CD4-positive, alpha-beta memory T cell (primary cell): Measurements from ENCODE around the gene NKAIN4. TPM values are rescaled to one million over a fixed set of nuclear protein-coding genes. Genes with fewer than 3 reads are reported as not detected.
A peak's percentile ranks its signal among the peaks of the same experiment; 100 is the strongest.

Experiments used
- CTCF ChIA-PET: fragments of 350-600 bp; sonication (Branson Sonifier 250); formaldehyde crosslinking; loops from one replicate; lab custom pipeline; 2021; ENCODE audit warnings: inconsistent platforms; ENCODE audit not compliant: partially characterized antibody; lab: Charles Lee
- POLR2A ChIA-PET: fragments of 350-600 bp; sonication (Branson Sonifier 250); formaldehyde crosslinking; loops from one replicate; lab custom pipeline; 2021; ENCODE audit not compliant: partially characterized antibody; lab: Charles Lee
- DNase-seq, 5 donors: peaks; one replicate each; pipeline versions ENCODE4 v3.0.0 to v3.0.0-alpha.2; 2020 to 2022; ENCODE audit warnings: mixed read lengths in 1 of 5
- H3K27ac ChIP-seq: one replicate; pipeline ENCODE4 v1.7.0; 2013; ENCODE audit warnings: low read depth, low read length
- H3K27me3 ChIP-seq: 2 replicates; pipeline ENCODE4 v1.7.0; 2013; ENCODE audit warnings: mild to moderate bottlenecking, low read length, moderate library complexity; ENCODE audit not compliant: insufficient read depth
- H3K36me3 ChIP-seq: 2 replicates; pipeline ENCODE4 v1.7.0; 2013; ENCODE audit warnings: mild to moderate bottlenecking, low read length, moderate library complexity; ENCODE audit not compliant: insufficient read depth
- H3K4me1 ChIP-seq: 2 replicates; pipeline ENCODE4 v1.7.0; 2013; ENCODE audit warnings: mild to moderate bottlenecking, low read length, moderate library complexity; ENCODE audit not compliant: insufficient read depth
- H3K4me3 ChIP-seq, 2 donors: one replicate each; pipeline ENCODE4 v1.7.0; 2013; ENCODE audit warnings: low read length in 2 of 2, mild to moderate bottlenecking in 1 of 2
- H3K9me3 ChIP-seq, 2 donors: one replicate each; pipeline ENCODE4 v1.7.0; 2013; ENCODE audit warnings: low read length in 2 of 2, control low read depth in 1 of 2; ENCODE audit not compliant: control insufficient read depth in 1 of 2
- H3K27ac Mint-ChIP-seq, 7 donors: one replicate each; pipeline ENCODE4 v1.8.0; 2020 to 2021; ENCODE audit warnings: mixed read lengths in 7 of 7, mild to moderate bottlenecking in 6 of 7, inconsistent platforms in 3 of 7, moderate library complexity in 3 of 7
- H3K27me3 Mint-ChIP-seq, 2 donors: one replicate each; pipeline ENCODE4 v1.8.0; 2020 to 2021; ENCODE audit warnings: mixed read lengths in 2 of 2
- H3K36me3 Mint-ChIP-seq, 2 donors: one replicate each; pipeline ENCODE4 v1.8.0; 2020 to 2021; ENCODE audit warnings: mixed read lengths in 2 of 2, inconsistent platforms in 1 of 2, mild to moderate bottlenecking in 1 of 2
- H3K4me1 Mint-ChIP-seq, 4 donors: one replicate each; pipeline ENCODE4 v1.8.0; 2020 to 2021; ENCODE audit warnings: mixed read lengths in 4 of 4, mild to moderate bottlenecking in 1 of 4
- H3K4me3 Mint-ChIP-seq, 8 donors: one replicate each; pipeline ENCODE4 v1.8.0; 2020 to 2021; ENCODE audit warnings: mixed read lengths in 8 of 8, mild to moderate bottlenecking in 7 of 8, moderate library complexity in 6 of 8, inconsistent platforms in 3 of 8
- H3K9me3 Mint-ChIP-seq, 8 donors: one replicate each; pipeline ENCODE4 v1.8.0; 2020 to 2021; ENCODE audit warnings: mixed read lengths in 8 of 8, mild to moderate bottlenecking in 5 of 8, inconsistent platforms in 3 of 8, moderate library complexity in 1 of 8
- intact Hi-C: fragments of 100-400 bp; cut with micrococcal nuclease; formaldehyde crosslinking; loops from one replicate; pipeline ENCODE4 v1.15.1; 2023
- polyA plus RNA-seq, 2 donors: library from polyadenylated mRNA; unstranded; fragments of 300-500 nt; fragmentation: Illumina TruSeq; gene quantifications; one replicate each; pipeline ENCODE4 v1.2.3, GENCODE V29; 2021
- total RNA-seq, 2 experiments: library from RNA; stranded (reverse); gene quantifications; one replicate each; pipeline ENCODE4 v1.2.3, GENCODE V29; 2021

NKAIN4 gene
- total and polyA plus RNA-seq, 4 experiments from 2014 or later = not detected

GRCh38 chr20:63236116-63236837 is 18.0 kb downstream of the NKAIN4 start:
- no peak overlapping the region for H3K27ac ChIP-seq
- ChIA-PET POLR2A (no interaction called here), CTCF (interaction anchor here (6.1 kb wide), 1 partner anchor 12 kb away, joined by 33 read pairs; no protein-coding TSS in a partner anchor)
- no peaks in the 10 kb centered on the region for H3K36me3 Mint-ChIP-seq
- peaks cover 7 to 15% of the 10 kb centered on the region in 2 donors for H3K27me3 Mint-ChIP-seq
- H3K4me3 ChIP-seq = no peak overlapping the region
- H3K27ac Mint-ChIP-seq = no peak overlapping the region
- H3K36me3 ChIP-seq = no peaks in the 10 kb centered on the region
- intact Hi-C loops = no loop called here
- H3K27me3 ChIP-seq = no peaks in the 10 kb centered on the region
- no peaks in the 10 kb centered on the region for H3K9me3 ChIP-seq
- H3K9me3 Mint-ChIP-seq = no peaks in the 10 kb centered on the region
- H3K4me3 Mint-ChIP-seq = no peak overlapping the region
- peak in 1 of 5 donors; percentile 19 for DNase-seq
- no peaks in the 10 kb centered on the region for H3K4me1 ChIP-seq
- H3K4me1 Mint-ChIP-seq = peaks cover 0 to 19% (median 0%) of the 10 kb centered on the region in 4 donors

- H3K27ac ChIP-seq = no peak within 1 kb of the TSS
- Mint-ChIP-seq H3K27ac (peak within 1 kb of the TSS in 1 of 7 donors; percentile 62), H3K9me3 (no peaks in the 10 kb centered on the region), H3K4me1 (peaks cover 0 to 19% (median 0%) of the 10 kb centered on the region in 4 donors), H3K27me3 (peaks cover 7 to 21% of the 10 kb centered on the region in 2 donors), H3K36me3 (no peaks in the 10 kb centered on the region), H3K4me3 (peak within 1 kb of the TSS in 1 of 8 donors; percentile 41)
- peak in 1 of 5 donors; percentile 28 for DNase-seq
- H3K4me3 ChIP-seq = no peak within 1 kb of the TSS
- ChIA-PET CTCF (interaction anchor here (6.1 kb wide), 1 partner anchor 11 kb away, joined by 33 read pairs; no protein-coding TSS in a partner anchor), POLR2A (no interaction called here)
- no peaks in the 10 kb centered on the region for H3K4me1 ChIP-seq
- no peaks in the 10 kb centered on the region for H3K9me3 ChIP-seq
- H3K27me3 ChIP-seq = peaks cover 4% of the 10 kb centered on the region
- H3K36me3 ChIP-seq = no peaks in the 10 kb centered on the region
- intact Hi-C loops = no loop called here
These were observed 18.8 kb downstream of the NKAIN4 start, which contains the start of gene BIRC7 for GRCh38 chr20:63235399-63235983. BIRC7 (plus strand) TSS chr20:63235905; CDS start chr20:63236097, 192 bp downstream.

- no peak overlapping the region for H3K4me3 ChIP-seq
- no peaks in the 10 kb centered on the region for H3K36me3 Mint-ChIP-seq
- no peaks in the 10 kb centered on the region for H3K36me3 ChIP-seq
- CTCF ChIA-PET = interaction anchor here (6.1 kb wide), 1 partner anchor 11 kb away, joined by 33 read pairs; no protein-coding TSS in a partner anchor
- peaks cover 0 to 19% (median 0%) of the 10 kb centered on the region in 4 donors for H3K4me1 Mint-ChIP-seq
- peak overlapping the region in 1 of 8 donors; percentile 41 for H3K4me3 Mint-ChIP-seq
- DNase-seq = peak in 1 of 5 donors; percentile 22
- peaks cover 8% of the 10 kb centered on the region for H3K27me3 ChIP-seq
- no peaks in the 10 kb centered on the region for H3K4me1 ChIP-seq
- H3K27ac Mint-ChIP-seq = peak overlapping the region in 1 of 7 donors; percentile 62
- H3K27ac ChIP-seq = no peak overlapping the region
- no peaks in the 10 kb centered on the region for H3K9me3 Mint-ChIP-seq
- intact Hi-C loops = no loop called here
- peaks cover 12 to 26% of the 10 kb centered on the region in 2 donors for H3K27me3 Mint-ChIP-seq
- no peaks in the 10 kb centered on the region for H3K9me3 ChIP-seq
- POLR2A ChIA-PET = no interaction called here
These were observed 19.4 kb downstream of the NKAIN4 start for GRCh38 chr20:63234693-63235398.

GRCh38 chr20:63233924-63234323 is 20.3 kb downstream of the NKAIN4 start:
- H3K4me1 Mint-ChIP-seq = peaks cover 0 to 19% (median 0%) of the 10 kb centered on the region in 4 donors
- no peak overlapping the region for H3K4me3 Mint-ChIP-seq
- ChIA-PET CTCF (interaction anchor here (6.1 kb wide), 1 partner anchor 10 kb away, joined by 33 read pairs; no protein-coding TSS in a partner anchor), POLR2A (no interaction called here)
- no peaks in the 10 kb centered on the region for H3K9me3 Mint-ChIP-seq
- H3K27ac Mint-ChIP-seq = no peak overlapping the region
- H3K27ac ChIP-seq = no peak overlapping the region
- intact Hi-C loops = no loop called here
- H3K36me3 ChIP-seq = no peaks in the 10 kb centered on the region
- H3K27me3 Mint-ChIP-seq = peaks cover 19 to 35% of the 10 kb centered on the region in 2 donors
- H3K36me3 Mint-ChIP-seq = no peaks in the 10 kb centered on the region
- H3K27me3 ChIP-seq = peaks cover 15% of the 10 kb centered on the region
- no peak overlapping the region for H3K4me3 ChIP-seq
- peak in 1 of 5 donors; percentile 3 for DNase-seq
- H3K4me1 ChIP-seq = no peaks in the 10 kb centered on the region
- no peaks in the 10 kb centered on the region for H3K9me3 ChIP-seq

GRCh38 chr20:63233061-63233344 is 21.3 kb downstream of the NKAIN4 start:
- peak in 1 of 5 donors; percentile 18 for DNase-seq
- ChIA-PET POLR2A (no interaction called here), CTCF (interaction anchor here (6.1 kb wide), 1 partner anchor 9 kb away, joined by 33 read pairs; no protein-coding TSS in a partner anchor)
- Histone ChIP-seq H3K9me3 (no peaks in the 10 kb centered on the region), H3K27ac (no peak overlapping the region), H3K4me1 (no peaks in the 10 kb centered on the region), H3K27me3 (peaks cover 15% of the 10 kb centered on the region), H3K36me3 (no peaks in the 10 kb centered on the region), H3K4me3 (no peak overlapping the region)
- no peaks in the 10 kb centered on the region for H3K9me3 Mint-ChIP-seq
- H3K4me3 Mint-ChIP-seq = no peak overlapping the region
- intact Hi-C loops = no loop called here
- H3K4me1 Mint-ChIP-seq = peaks cover 0 to 19% (median 0%) of the 10 kb centered on the region in 4 donors
- H3K27ac Mint-ChIP-seq = no peak overlapping the region
- peaks cover 19 to 35% of the 10 kb centered on the region in 2 donors for H3K27me3 Mint-ChIP-seq
- no peaks in the 10 kb centered on the region for H3K36me3 Mint-ChIP-seq

GRCh38 chr20:63232235-63233060 is 21.8 kb downstream of the NKAIN4 start:
- intact Hi-C loops = no loop called here

More at GRCh38 chr20:63232235-63233060, 21.8 kb downstream of the NKAIN4 start:
- ChIA-PET CTCF (interaction anchor here (6.1 kb wide), 1 partner anchor 8 kb away, joined by 33 read pairs; no protein-coding TSS in a partner anchor), POLR2A (no interaction called here)
- Mint-ChIP-seq H3K27me3 (peaks cover 19 to 36% of the 10 kb centered on the region in 2 donors), H3K4me3 (no peak overlapping the region), H3K9me3 (no peaks in the 10 kb centered on the region), H3K36me3 (no peaks in the 10 kb centered on the region), H3K4me1 (peaks cover 0 to 19% (median 0%) of the 10 kb centered on the region in 4 donors), H3K27ac (peak overlapping the region in 1 of 7 donors; percentile 41)
- Histone ChIP-seq H3K27me3 (peaks cover 15% of the 10 kb centered on the region), H3K36me3 (no peaks in the 10 kb centered on the region), H3K9me3 (no peaks in the 10 kb centered on the region), H3K4me1 (no peaks in the 10 kb centered on the region), H3K4me3 (no peak overlapping the region), H3K27ac (no peak overlapping the region)
- peak in 1 of 5 donors; percentile 4 for DNase-seq
